NCI-H345 treated with DMSO at 0.1 percent for 48 hours (cell line): ENCODE measurements around the gene CELF2.

Experiments used
- DNase-seq: peaks from one replicate; lab custom pipeline; 2025; ENCODE audit not compliant: unreplicated experiment; lab: John Stamatoyannopoulos, UW

Gene CELF2

GRCh38 chr10:11215471-11215870 is 197.8 kb downstream of the CELF2 start:
- DNase-seq = no peak

DNA sequence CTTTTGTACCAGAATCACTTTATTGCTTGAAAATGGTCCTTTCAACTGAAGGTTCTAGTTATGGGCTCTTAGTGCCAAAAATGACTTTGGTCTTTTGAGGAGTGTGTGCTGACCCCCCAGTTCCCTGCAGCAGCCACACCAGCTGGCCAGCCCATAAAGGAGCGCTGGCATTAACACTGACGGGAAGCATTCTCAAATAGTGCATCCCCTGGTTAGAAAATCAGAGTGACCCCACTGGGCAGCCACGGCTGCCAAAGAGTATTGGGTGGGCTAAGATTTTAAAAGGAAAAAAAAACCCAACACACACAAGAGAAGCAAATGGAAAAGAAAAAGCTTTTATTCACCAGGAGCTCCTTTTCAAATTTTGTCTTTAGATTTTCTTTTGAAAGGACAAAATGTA is 199.8 kb downstream of the CELF2 start:
- no peak for DNase-seq

DNA sequence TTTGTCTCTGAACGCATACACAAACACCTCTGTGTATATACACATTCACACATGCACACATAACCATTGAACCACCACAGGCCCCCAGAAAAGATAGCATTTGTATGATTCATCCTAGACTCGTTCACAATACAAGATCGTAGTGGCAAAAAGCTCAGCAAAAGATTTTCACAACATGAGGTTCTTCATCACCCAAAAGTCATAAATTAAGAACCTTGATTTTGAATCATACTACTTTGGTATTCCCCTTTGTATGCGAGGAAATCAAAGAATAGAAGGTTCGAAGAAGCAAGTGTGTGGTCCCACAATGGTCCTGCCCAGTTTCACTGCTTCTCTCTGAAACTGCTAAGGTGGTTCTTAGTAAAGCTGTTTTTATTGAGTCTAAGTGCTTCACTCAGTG is 200.7 kb downstream of the CELF2 start:
- no peak for DNase-seq

- no peak for DNase-seq
These were observed 201.8 kb downstream of the CELF2 start for GRCh38 chr10:11219431-11219830.

GRCh38 chr10:11223081-11223480 is 205.4 kb downstream of the CELF2 start:
- DNase-seq = no peak

DNA sequence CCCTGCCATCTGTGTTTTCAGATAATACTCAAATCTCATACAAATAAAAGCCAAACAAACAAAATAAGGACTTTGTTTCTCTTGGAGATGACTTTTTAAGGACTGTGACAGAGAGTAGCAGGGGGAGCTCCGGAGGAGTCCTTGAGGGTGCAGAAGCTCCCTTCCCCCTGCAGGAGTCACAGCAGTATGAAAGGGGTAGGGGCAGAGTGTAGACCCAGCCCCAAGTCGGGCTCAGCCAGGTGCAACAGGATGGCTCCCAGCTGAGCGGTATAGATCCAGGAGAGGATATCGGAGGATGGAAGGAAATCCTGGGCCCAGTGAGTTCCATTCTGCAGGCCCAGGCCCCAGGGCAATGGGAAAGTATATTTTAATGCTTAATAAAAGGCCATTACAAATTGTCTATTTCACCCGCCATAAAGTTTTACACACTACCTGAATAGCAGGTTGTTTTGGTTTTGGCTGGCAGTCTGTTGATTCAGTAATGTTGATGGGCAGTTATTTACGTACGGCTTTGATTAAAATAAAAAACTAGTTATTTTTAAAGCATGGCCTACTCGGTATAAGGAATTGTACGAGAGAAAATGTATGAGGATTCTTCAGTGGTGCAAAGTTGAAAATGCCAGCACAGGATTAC is 206.0 kb downstream of the CELF2 start:
- no peak for DNase-seq

GRCh38 chr10:11224321-11224720 is 206.6 kb downstream of the CELF2 start:
- DNase-seq = no peak

DNA sequence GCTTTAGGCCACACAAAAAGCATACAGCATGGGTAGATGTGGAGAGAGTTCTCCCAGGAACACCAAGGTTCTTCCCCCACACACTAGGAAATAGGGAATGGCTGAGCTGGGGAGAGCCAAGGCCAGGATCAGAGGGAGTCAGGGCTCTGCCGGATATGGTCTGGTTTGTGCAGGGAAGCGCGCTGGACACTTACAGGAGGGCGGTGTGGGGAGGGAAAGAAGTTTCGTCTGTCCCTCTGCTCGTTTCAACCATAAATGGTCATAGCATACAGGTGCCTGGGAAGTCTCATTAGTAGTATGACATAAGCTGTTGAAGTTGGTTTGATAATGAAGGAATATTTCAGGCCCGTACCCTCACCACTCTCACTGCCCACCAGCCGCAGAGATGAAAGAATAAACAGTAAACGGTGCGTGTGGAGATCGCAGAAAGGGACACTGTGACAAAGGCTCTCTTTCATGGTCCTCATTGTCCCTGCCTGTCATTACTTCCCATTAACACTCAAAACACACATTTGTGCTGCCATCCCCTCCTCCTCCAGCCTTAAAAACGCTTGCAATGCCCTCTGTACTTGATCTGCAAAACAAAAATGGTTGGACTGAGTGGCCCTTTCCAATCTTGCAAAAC is 207.2 kb downstream of the CELF2 start:
- no peak for DNase-seq

DNA sequence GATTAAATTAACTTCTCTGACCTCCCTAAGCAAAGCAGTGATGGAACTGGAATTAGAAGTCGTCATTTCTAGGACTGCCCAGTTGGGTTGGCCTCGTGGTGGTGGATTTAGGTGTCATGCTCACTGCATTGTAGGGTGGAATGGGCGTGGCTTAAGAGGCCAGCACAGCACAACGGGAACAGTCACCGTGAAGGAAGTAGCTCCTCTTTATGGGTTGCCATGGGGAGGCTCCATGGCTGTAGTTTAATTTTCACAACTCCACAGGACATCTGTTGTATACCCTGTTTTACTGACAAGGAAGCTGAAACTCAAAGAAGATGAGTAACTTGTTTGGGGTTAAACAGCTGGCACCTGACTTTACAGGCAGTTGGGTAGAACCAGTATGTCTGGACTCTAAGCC is 208.3 kb downstream of the CELF2 start:
- DNase-seq = no peak

- no peak for DNase-seq
These were observed 209.4 kb downstream of the CELF2 start for GRCh38 chr10:11227103-11227502.

- no peak for DNase-seq
These were observed 212.2 kb downstream of the CELF2 start for GRCh38 chr10:11229893-11230292.

- no peak for DNase-seq
These were observed 213.0 kb downstream of the CELF2 start for GRCh38 chr10:11230498-11231167.

DNA sequence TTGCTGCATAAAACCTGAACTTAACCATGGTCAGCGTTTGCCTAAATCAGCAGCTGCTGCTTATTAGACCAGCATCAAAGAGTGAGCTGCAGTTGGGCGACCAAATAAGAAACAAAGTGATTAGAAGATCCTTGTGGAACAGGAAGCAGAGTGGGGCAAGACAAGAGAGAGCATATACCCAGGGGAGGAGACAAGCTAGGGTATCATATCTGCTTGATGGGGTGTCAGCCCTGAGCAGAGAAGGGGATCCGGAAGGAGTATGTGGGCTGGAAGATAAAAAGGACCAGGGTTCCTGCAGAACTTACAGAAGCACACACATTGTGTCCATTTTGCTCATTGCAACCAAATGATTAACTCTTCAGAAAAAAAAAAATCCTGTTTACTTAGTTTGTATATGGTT is 213.6 kb downstream of the CELF2 start:
- DNase-seq = no peak

DNA sequence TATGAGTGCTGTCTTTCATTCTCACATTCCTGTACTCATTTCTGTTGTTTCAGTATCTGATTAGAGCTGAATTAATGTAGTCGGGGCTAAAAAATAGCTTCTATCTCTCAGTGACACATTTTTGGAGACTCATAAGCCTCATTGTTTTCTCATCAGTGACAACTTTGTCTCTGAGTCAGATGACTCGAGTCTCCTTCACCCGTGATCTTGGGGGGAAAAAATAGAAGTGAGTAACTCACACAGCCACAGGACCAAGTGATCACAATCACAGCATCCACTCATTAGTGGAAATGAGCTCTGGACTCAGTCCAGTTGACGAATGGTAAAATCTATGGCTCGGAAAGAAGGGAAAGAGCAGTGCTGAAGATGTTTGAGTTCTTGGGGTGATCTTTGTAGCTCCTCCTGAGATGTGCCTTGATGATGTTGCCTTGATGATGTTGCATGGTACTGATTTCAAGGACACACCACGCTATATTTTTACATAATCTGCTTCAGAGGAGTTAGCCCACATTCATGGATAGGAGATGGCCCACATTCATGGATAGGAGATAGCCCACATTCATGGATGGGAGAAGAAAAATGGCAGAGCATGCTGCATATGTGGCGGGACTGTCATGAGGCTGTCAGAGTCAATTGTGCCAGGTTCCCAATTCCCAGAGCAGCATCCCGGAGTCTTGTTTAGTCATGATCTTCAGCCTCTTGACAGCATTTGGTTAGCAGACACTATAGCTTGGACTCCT is 214.7 kb downstream of the CELF2 start:
- no peak for DNase-seq

DNA sequence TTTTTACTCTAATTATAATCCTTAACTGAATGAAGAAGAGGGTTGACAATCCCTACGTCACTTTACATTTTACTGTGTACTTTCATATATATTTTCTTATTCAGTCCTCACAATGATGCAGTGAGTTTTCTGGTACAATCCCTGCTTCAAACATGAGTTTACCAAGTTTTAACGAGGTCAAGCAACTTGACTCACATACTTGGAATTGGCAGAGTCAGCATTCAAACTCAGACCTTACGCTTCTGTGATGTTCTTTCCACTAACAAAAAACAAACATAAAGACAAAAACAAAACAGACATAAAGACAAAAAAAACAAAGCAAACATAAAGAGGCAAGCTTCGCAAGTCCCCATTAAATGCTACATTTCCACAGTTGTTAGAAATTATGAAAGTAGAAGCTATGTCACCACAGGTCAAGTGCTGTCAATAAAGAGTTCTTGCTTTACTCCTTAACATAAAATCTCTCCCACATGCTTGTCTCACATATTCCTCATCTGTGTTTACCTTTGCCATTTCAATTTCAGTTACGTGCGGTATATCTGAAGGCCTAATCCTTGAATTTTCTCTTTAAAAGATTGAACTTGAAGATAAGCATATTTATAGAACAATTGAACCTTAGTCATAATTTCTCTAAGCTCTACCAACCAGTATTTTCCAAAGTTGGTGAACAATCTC is 217.3 kb downstream of the CELF2 start:
- no peak for DNase-seq

DNA sequence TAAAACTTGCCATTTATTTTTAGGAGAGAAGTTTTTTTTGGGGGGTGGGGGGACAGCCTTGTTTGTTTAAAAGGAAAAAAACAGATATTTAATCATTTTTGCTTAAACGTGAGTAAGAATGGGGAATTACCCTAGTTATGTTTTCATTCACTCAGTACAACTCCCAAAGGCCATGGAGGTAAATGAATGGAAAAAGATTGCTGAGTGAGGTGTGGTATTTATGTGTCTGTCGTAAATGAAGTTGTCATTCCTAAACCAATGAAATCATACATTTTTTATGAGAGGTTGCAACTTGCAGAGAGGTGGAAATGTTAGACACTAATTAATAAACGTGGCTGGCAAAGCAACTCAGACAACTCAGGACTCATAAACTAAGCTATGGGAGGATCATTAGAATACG is 218.1 kb downstream of the CELF2 start:
- no peak for DNase-seq

GRCh38 chr10:11236234-11236633 is 218.6 kb downstream of the CELF2 start:
- DNase-seq = no peak

- no peak for DNase-seq
These were observed 219.9 kb downstream of the CELF2 start for GRCh38 chr10:11237571-11237970.

DNA sequence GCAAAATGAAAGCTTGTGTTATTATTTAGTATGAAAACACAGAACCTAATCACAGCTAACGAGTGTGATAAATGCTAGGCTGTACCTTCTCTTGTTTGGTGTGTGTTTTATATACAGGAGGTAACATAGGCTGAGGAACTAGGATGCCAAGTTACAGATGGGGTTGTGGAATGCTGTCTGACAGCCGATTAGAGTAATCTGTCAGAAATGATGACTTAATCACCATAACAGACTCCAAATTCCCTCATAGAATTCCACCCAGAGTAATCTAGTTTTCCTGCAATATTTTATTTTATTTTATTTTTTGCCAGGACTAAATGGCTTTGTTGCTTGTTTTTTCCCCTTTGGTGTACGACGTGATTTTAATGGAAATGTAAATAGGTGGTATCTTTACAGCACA is 221.2 kb downstream of the CELF2 start:
- no peak for DNase-seq

DNA sequence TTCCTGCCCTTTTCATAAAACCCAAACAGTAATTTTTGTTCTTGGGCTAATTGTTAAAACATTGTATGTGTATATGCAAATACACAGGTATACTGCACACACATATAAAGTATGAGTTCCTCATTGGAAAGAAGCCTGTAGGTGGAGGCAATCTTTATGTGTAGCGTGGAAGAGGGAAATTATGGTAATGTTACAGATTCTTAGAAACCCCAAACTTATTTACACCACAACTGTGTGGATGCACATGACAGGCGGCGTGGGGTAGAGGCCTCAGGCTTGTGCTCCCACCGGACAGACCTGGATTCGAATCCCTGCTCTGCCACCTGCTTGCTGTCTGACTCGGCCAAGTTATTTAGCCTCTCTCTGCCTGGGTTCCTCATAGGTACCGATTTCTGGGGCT is 223.0 kb downstream of the CELF2 start:
- DNase-seq = no peak
